GM19328 (cell line): ENCODE measurements around the gene PTPN2.

Experiments used
- ATAC-seq: cut with Tn5 transposase; IDR thresholded peaks from one replicate; pipeline ENCODE4 v1.9.1; 2021; ENCODE audit warnings: mild to moderate bottlenecking, moderate library complexity; ENCODE audit not compliant: unreplicated experiment

PTPN2 gene

GRCh38 chr18:12750076-12750714 is 133.8 kb downstream of the PTPN2 start:
- no peak for ATAC-seq

- no peak for ATAC-seq
Observed at GRCh38 chr18:12749121-12749520, 134.9 kb downstream of the PTPN2 start.

GRCh38 chr18:12748671-12749070 is 135.4 kb downstream of the PTPN2 start:
- ATAC-seq, result no peak

- ATAC-seq, result no peak
Observed at GRCh38 chr18:12747530-12748315, 136.3 kb downstream of the PTPN2 start.

GRCh38 chr18:12745095-12745795 is 138.8 kb downstream of the PTPN2 start:
- no peak for ATAC-seq

- ATAC-seq, result no peak
Observed at GRCh38 chr18:12744103-12744502, 139.9 kb downstream of the PTPN2 start.

GRCh38 chr18:12742453-12742852 is 141.6 kb downstream of the PTPN2 start:
- no peak for ATAC-seq
